ENCODE measurements around the gene RAB15. TPM values are rescaled to one million over a fixed set of nuclear protein-coding genes. Genes with fewer than 3 reads are reported as not detected.

RAB15 gene
- total RNA-seq, result 18.2 and 21.9 TPM in 2 replicates

DNA sequence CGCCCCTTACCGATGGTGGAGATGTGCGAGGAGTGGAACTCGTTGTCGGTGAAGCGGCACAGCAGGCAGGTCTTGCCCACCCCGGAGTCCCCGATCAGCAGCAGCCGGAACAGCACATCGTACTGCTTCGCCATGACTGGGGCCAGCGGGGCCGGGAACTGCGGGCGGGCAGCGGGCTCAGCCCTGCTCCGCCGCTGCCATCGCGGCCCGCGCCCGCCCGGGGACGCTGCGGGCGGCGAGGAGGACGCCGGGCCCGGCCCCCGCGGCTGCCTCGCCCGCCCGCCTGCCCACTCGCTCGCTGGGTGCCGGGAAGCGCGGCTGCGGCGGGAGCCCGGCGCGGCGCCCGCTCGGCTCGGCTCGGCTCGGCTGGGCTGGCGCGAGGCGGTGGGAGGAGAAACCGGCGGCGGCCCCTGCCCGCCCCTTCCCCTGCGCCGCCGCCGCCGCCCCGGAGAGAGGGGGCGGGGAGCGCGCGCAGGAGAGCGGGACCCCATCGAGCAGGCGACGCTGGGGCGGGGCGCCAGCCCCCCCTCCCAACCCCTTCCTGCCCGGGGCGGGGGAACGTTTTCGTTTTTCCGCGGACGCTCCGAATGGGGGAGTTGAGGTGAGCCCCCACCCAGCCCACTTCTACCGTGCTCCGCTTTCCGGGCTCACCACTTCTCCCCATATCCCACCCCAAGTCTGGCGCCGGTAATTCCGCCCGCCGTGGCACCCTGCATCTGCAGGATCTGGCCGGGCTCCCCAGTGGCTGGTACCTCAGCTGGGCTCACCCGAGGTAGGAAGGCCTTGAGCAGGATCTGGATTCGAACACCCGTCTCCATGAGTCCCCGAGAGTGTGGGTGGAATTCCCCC is at the start of gene RAB15:
TSS of gene RAB15 (minus strand) at position 394 of the 849 bp plus-strand sequence. CDS start at position 134, 260 bp downstream.
- Histone ChIP-seq H3K27me3 (ENCODE audit: control insufficient read depth, insufficient read depth, low read length) (peaks cover 3% of the 10 kb centered on the region), H3K36me3 (ENCODE audit: control insufficient read depth, insufficient read depth, low read length) (no peaks in the 10 kb centered on the region), H3K4me3 (ENCODE audit: low read depth, low read length) (peak within 1 kb of the TSS; percentile 77)
- no peak for TF ChIP-seq CTCF (IDR thresholded peaks at IDR 0.05; ENCODE audit: insufficient read depth, low read length, poor library complexity, severe bottlenecking)
- no peak for DNase-seq (ENCODE audit: low read depth)

DNA sequence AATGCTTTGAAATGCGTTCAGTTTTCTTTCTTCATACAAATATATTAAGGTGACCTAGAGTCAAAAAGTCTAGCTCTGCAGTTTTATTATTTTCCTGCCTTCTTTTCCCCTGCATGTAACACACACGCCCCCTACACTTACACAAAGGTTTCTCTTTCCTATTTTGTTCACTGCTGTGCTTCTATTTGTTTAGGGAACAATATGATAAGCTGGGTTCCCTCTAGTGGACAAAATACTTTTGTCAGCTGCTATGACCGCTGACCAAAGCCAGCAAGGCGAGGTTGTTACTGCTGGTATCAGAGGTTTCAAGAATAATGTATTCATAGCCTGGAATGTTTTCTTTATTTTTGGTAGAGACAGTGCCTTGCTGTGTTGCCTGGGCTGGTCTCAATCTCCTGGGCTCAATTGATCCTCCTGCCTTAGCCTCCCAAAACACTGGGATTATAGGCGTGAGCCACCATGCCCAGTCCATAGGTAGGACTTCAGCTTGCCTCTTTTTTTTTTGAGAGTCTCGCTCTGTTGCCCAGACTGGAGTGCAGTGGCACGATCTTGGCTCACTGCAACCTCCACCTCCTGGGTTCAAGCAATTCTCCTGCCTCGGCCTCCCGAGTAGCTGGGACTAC is 47.9 kb upstream of the RAB15 start:
- DNase-seq (ENCODE audit: low read depth), result peak; percentile 47
- no peak overlapping the region for H3K4me3 ChIP-seq (ENCODE audit: low read depth, low read length)

DNA sequence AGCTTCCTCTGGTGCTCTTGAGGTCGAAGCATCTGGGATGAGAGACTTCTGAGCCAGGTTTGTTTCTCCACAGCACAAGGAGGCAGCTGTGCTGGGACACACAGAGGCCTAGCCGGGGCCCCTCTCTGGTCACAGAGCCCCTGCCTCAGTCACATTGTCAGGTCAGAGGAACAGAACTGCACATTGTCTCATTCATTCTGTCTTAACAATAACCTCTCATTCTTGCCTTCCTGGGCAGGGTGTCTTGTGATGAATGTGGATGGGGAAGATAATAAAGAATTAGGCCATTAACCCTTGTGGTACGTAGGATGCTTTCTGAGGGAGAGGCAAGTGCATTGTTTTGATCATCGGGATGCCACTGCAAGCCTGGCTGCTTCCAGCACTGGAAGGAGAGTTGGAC is 44.3 kb upstream of the RAB15 start:
- peaks cover 2% of the 10 kb centered on the region for H3K36me3 ChIP-seq (ENCODE audit: control insufficient read depth, insufficient read depth, low read length)
- no peak overlapping the region for H3K4me3 ChIP-seq (ENCODE audit: low read depth, low read length)
- no peak for DNase-seq (ENCODE audit: low read depth)
- TF ChIP-seq CTCF (IDR thresholded peaks at IDR 0.05; ENCODE audit: insufficient read depth, low read length, poor library complexity, severe bottlenecking), result no peak
- no peaks in the 10 kb centered on the region for H3K27me3 ChIP-seq (ENCODE audit: control insufficient read depth, insufficient read depth, low read length)

More for the DNA sequence above, 47.9 kb upstream of the RAB15 start:
- peaks cover 2% of the 10 kb centered on the region for H3K36me3 ChIP-seq (ENCODE audit: control insufficient read depth, insufficient read depth, low read length)
- no peaks in the 10 kb centered on the region for H3K27me3 ChIP-seq (ENCODE audit: control insufficient read depth, insufficient read depth, low read length)
- TF ChIP-seq CTCF (IDR thresholded peaks at IDR 0.05; ENCODE audit: insufficient read depth, low read length, poor library complexity, severe bottlenecking), result peak; percentile 61

DNA sequence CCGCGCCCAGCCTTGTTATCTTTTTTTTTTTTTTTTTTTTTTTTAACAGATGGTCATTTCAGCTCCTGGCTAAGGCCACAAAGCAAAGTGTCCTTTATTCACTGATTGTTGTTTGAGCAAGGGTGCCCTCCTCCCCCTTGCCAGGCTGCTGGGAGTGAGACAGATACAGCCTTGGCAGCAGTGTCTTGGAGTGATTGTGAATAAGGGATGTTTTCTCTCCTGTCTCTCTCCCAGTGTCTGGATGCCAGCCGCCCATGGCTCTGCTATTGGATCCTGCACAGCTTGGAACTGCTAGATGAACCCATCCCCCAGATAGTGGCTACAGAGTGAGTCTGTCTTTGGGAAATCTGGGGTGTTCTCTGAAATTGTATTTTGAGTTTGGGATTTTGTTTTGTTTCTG is 43.3 kb upstream of the RAB15 start:
- DNase-seq (ENCODE audit: low read depth), result no peak
- Histone ChIP-seq H3K4me3 (ENCODE audit: low read depth, low read length) (no peak overlapping the region), H3K27me3 (ENCODE audit: control insufficient read depth, insufficient read depth, low read length) (no peaks in the 10 kb centered on the region), H3K36me3 (ENCODE audit: control insufficient read depth, insufficient read depth, low read length) (peaks cover 2% of the 10 kb centered on the region)
- TF ChIP-seq CTCF (IDR thresholded peaks at IDR 0.05; ENCODE audit: insufficient read depth, low read length, poor library complexity, severe bottlenecking), result no peak

- no peaks in the 10 kb centered on the region for H3K27me3 ChIP-seq (ENCODE audit: control insufficient read depth, insufficient read depth, low read length)
- TF ChIP-seq CTCF (IDR thresholded peaks at IDR 0.05; ENCODE audit: insufficient read depth, low read length, poor library complexity, severe bottlenecking), result no peak
- H3K4me3 ChIP-seq (ENCODE audit: low read depth, low read length), result no peak overlapping the region
- DNase-seq (ENCODE audit: low read depth), result no peak
- peaks cover 2% of the 10 kb centered on the region for H3K36me3 ChIP-seq (ENCODE audit: control insufficient read depth, insufficient read depth, low read length)
Measured at GRCh38 chr14:65012353-65012752, 40.2 kb upstream of the RAB15 start.

All from kidney epithelial cell (primary cell).